CD14-positive monocyte (primary cell): ENCODE measurements around the gene ANP32B. TPM values are rescaled to one million over a fixed set of nuclear protein-coding genes. Genes with fewer than 3 reads are reported as not detected.

Experiments
- DNase-seq, 3 donors: peaks; one replicate each; pipeline ENCODE4 v3.0.0-alpha.2; 2011 to 2022
- H2AFZ ChIP-seq: 2 replicates; pipeline ENCODE4 v1.6.0; 2012; ENCODE audit warnings: mild to moderate bottlenecking, low read depth, low read length, inconsistent platforms; ENCODE audit not compliant: insufficient read depth, poor library complexity, severe bottlenecking
- H3K27ac ChIP-seq, 2 donors: 1 replicate in 1 of 2; 2 replicates in 1 of 2; pipeline ENCODE4 v1.5.1; 2012 to 2013; ENCODE audit warnings: low read length in 2 of 2, control low read depth in 1 of 2, inconsistent platforms in 1 of 2, low read depth in 1 of 2, mild to moderate bottlenecking in 1 of 2
- H3K27me3 ChIP-seq, 2 donors: one replicate each; pipeline versions ENCODE4 v1.6.0 to v1.6.1; 2011 to 2013; ENCODE audit warnings: low read length in 2 of 2; ENCODE audit not compliant: control insufficient read depth in 2 of 2, insufficient read depth in 2 of 2
- H3K36me3 ChIP-seq, 2 donors: replicated peaks in 1 of 2; 1 replicate in 1 of 2; 2 replicates in 1 of 2; pipeline versions ENCODE4 v1.5.1 to v1.6.1; 2012 to 2013; ENCODE audit warnings: low read length in 2 of 2, control low read depth in 1 of 2, inconsistent platforms in 1 of 2, mild to moderate bottlenecking in 1 of 2; ENCODE audit not compliant: insufficient read depth in 2 of 2, control insufficient read depth in 1 of 2
- H3K4me1 ChIP-seq, 2 donors: 1 replicate in 1 of 2; 2 replicates in 1 of 2; pipeline versions ENCODE4 v1.5.1 to v1.6.1; 2012 to 2013; ENCODE audit warnings: low read length in 2 of 2, control low read depth in 1 of 2, inconsistent platforms in 1 of 2, mild to moderate bottlenecking in 1 of 2, moderate library complexity in 1 of 2; ENCODE audit not compliant: insufficient read depth in 2 of 2, control insufficient read depth in 1 of 2
- H3K4me2 ChIP-seq: replicated peaks from 2 replicates; pipeline ENCODE3; 2012; ENCODE audit warnings: low read length, moderate library complexity, mild to moderate bottlenecking; ENCODE audit not compliant: poor library complexity, severe bottlenecking; ENCODE audit errors: extremely low read depth
- H3K4me3 ChIP-seq, 3 experiments: fragments of 200-600 bp in 1 of 3; sonication (generic) in 1 of 3; replicated peaks in 1 of 3; 1 replicate in 2 of 3; 2 replicates in 1 of 3; pipeline ENCODE4 v1.5.1; 2011 to 2013; ENCODE audit warnings: low read length in 3 of 3, mild to moderate bottlenecking in 3 of 3, control low read depth in 2 of 3, low read depth in 2 of 3, inconsistent platforms in 1 of 3, moderate library complexity in 1 of 3
- H3K79me2 ChIP-seq: 2 replicates; pipeline ENCODE4 v1.6.0; 2012; ENCODE audit warnings: mild to moderate bottlenecking, control low read depth, inconsistent platforms, low read length, moderate library complexity; ENCODE audit not compliant: insufficient read depth
- H3K9ac ChIP-seq: 2 replicates; pipeline ENCODE4 v1.6.0; 2017; ENCODE audit warnings: low read length, mild to moderate bottlenecking; ENCODE audit not compliant: insufficient read depth, poor library complexity, severe bottlenecking
- H3K9me3 ChIP-seq, 2 donors: replicated peaks in 1 of 2; 1 replicate in 1 of 2; 2 replicates in 1 of 2; pipeline versions ENCODE4 v1.5.1 to v1.6.1; 2012 to 2013; ENCODE audit warnings: low read length in 2 of 2, control low read depth in 1 of 2; ENCODE audit not compliant: control insufficient read depth in 1 of 2, insufficient read depth in 1 of 2
- H4K20me1 ChIP-seq: 2 replicates; pipeline ENCODE4 v1.6.0; 2012; ENCODE audit warnings: mild to moderate bottlenecking, low read length, control low read depth, moderate library complexity; ENCODE audit not compliant: insufficient read depth
- H3K27ac Mint-ChIP-seq, 7 donors: one replicate each; pipeline ENCODE4 v1.8.0; 2020; ENCODE audit warnings: mild to moderate bottlenecking in 7 of 7, mixed read lengths in 7 of 7, moderate library complexity in 6 of 7, inconsistent platforms in 2 of 7
- H3K27me3 Mint-ChIP-seq, 3 donors: one replicate each; pipeline ENCODE4 v1.8.0; 2021 to 2022; ENCODE audit warnings: low read depth in 3 of 3, mild to moderate bottlenecking in 3 of 3, mixed read lengths in 3 of 3, moderate library complexity in 3 of 3, inconsistent platforms in 1 of 3
- H3K36me3 Mint-ChIP-seq, 2 donors: one replicate each; pipeline ENCODE4 v1.8.0; 2020; ENCODE audit warnings: mixed read lengths in 2 of 2, inconsistent platforms in 1 of 2, mild to moderate bottlenecking in 1 of 2
- H3K4me1 Mint-ChIP-seq: one replicate; pipeline ENCODE4 v1.8.0; 2020; ENCODE audit warnings: mild to moderate bottlenecking, mixed read lengths
- H3K4me3 Mint-ChIP-seq, 2 donors: one replicate each; pipeline ENCODE4 v1.8.0; 2020; ENCODE audit warnings: mild to moderate bottlenecking in 2 of 2, mixed read lengths in 2 of 2, moderate library complexity in 1 of 2
- H3K9me3 Mint-ChIP-seq, 7 donors: one replicate each; pipeline ENCODE4 v1.8.0; 2020 to 2022; ENCODE audit warnings: mixed read lengths in 7 of 7, mild to moderate bottlenecking in 6 of 7, moderate library complexity in 6 of 7, inconsistent platforms in 2 of 7
- WGBS: methylation state at CpG from one replicate; pipeline ENCODE4 v1.1.5; 2013; ENCODE audit warnings: missing lambda C conversion rate; ENCODE audit not compliant: insufficient coverage; 5-methylcytosine and 5-hydroxymethylcytosine counted together
- intact Hi-C, 2 donors: fragments of 100-400 bp; cut with micrococcal nuclease; formaldehyde crosslinking; loops; one replicate each; pipeline versions ENCODE4 v1.15.0 to v1.15.1; 2023
- polyA plus RNA-seq, 3 donors: library from polyadenylated mRNA; depleted of rRNA in 1 of 3; unstranded in 2 of 3; stranded (reverse) in 1 of 3; fragments of 300-500 nt in 2 of 3; fragments of >200 nt in 1 of 3; fragmentation: Illumina TruSeq in 2 of 3; gene quantifications; 1 replicate in 2 of 3; 2 replicates in 1 of 3; pipeline ENCODE4 v1.2.3, GENCODE V29; 2012 to 2021
- TF ChIP-seq, protein P1 (sequence below): fragments of 200-600 bp; IDR thresholded peaks from one replicate; pipeline ENCODE4 v1.8.0; 2022; ENCODE audit warnings: antibody characterized with exemption, mild to moderate bottlenecking

ANP32B gene
- polyA plus RNA-seq, 3 donors: 29.7 to 40.7 (median 30.8) TPM

DNA sequence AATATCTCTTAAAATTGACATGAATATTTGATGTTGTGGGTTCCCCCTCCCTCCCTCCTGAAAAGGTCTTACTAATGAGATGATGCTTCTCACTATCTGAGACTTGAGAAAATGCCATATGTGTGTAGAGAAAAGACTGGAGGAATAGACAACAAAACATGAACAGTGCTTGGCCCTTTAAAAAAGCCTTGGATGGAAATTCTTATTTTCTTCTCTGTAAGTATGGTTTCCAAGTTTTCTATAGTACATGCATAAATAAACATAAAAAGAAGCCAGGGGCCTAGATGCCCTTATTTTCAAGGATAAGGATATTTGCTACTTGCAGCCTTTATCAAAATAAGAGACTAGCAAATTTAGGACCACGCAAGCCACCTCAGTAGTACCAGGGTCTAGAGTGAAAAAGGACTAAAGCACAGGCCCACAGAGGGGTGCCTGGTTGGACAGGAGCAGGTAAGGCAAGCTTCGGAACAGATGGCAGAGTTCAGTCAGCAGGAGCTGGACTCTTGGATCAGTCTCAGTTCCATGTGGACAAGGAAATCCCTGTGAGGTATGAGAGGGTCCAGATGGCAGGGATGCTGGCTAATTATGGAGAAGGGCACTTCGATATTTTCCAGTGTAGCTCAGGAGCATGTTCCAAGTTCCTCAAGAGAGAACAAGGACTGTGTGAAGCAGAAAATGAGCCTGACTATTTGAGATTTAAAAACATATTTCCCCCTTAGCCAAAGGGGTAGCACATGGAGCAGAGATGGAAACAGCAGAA lies 4.6 kb upstream of the ANP32B start:
- Histone ChIP-seq H3K9ac (no peak overlapping the region), H3K79me2 (peaks cover 15% of the 10 kb centered on the region), H3K4me2 (no peak overlapping the region), H3K9me3 (no peaks in the 10 kb centered on the region), H3K27ac (no peak overlapping the region), H3K27me3 (peaks cover 0 to 8% of the 10 kb centered on the region in 2 donors), H3K4me1 (peaks cover 8 to 11% of the 10 kb centered on the region in 2 donors), H3K36me3 (no peaks in the 10 kb centered on the region), H4K20me1 (no peaks in the 10 kb centered on the region), H2AFZ (no peak overlapping the region), H3K4me3 (no peak overlapping the region)
- no peak overlapping the region for H3K27ac Mint-ChIP-seq
- 100% methylated on average over 1 of the region's 3 CpGs for WGBS
- peaks cover 9% of the 10 kb centered on the region for H3K4me1 Mint-ChIP-seq
- DNase-seq: no peak
- no peaks in the 10 kb centered on the region for H3K36me3 Mint-ChIP-seq
- H3K27me3 Mint-ChIP-seq: peaks cover 3 to 10% (median 3%) of the 10 kb centered on the region in 3 donors
- no peak overlapping the region for H3K4me3 Mint-ChIP-seq
- peaks cover 0 to 9% (median 3%) of the 10 kb centered on the region in 7 donors for H3K9me3 Mint-ChIP-seq
- TF ChIP-seq, protein P1, sequence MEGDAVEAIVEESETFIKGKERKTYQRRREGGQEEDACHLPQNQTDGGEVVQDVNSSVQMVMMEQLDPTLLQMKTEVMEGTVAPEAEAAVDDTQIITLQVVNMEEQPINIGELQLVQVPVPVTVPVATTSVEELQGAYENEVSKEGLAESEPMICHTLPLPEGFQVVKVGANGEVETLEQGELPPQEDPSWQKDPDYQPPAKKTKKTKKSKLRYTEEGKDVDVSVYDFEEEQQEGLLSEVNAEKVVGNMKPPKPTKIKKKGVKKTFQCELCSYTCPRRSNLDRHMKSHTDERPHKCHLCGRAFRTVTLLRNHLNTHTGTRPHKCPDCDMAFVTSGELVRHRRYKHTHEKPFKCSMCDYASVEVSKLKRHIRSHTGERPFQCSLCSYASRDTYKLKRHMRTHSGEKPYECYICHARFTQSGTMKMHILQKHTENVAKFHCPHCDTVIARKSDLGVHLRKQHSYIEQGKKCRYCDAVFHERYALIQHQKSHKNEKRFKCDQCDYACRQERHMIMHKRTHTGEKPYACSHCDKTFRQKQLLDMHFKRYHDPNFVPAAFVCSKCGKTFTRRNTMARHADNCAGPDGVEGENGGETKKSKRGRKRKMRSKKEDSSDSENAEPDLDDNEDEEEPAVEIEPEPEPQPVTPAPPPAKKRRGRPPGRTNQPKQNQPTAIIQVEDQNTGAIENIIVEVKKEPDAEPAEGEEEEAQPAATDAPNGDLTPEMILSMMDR: no peak
- intact Hi-C loops: no loop called here

- Histone ChIP-seq H3K4me2 (no peak overlapping the region), H3K27me3 (peaks cover 0 to 8% of the 10 kb centered on the region in 2 donors), H3K36me3 (no peaks in the 10 kb centered on the region), H3K4me3 (no peak overlapping the region), H2AFZ (no peak overlapping the region), H3K4me1 (peaks cover 8 to 15% of the 10 kb centered on the region in 2 donors), H3K9ac (no peak overlapping the region), H3K27ac (no peak overlapping the region), H4K20me1 (no peaks in the 10 kb centered on the region), H3K79me2 (peaks cover 29% of the 10 kb centered on the region), H3K9me3 (no peaks in the 10 kb centered on the region)
- 83% methylated on average over 3 of the region's 7 CpGs for WGBS
- Mint-ChIP-seq H3K27ac (no peak overlapping the region), H3K9me3 (peaks cover 0 to 5% (median 1%) of the 10 kb centered on the region in 7 donors), H3K4me3 (no peak overlapping the region), H3K27me3 (peaks cover 3 to 6% (median 3%) of the 10 kb centered on the region in 3 donors), H3K4me1 (peaks cover 9% of the 10 kb centered on the region), H3K36me3 (no peaks in the 10 kb centered on the region)
- intact Hi-C loops: loop anchor here in 1 of 2 donors (10.0 kb wide), 1 partner anchor 75 kb away; the partner anchor contains the start of gene NANS
- DNase-seq: no peak
- TF ChIP-seq, protein P1: no peak
These were observed 3.2 kb upstream of the ANP32B start for GRCh38 chr9:97979788-97980478.
